GM23338 (cell line): ENCODE results near the gene EXD3. TPM values are rescaled to one million over a fixed set of nuclear protein-coding genes. Genes with fewer than 3 reads are reported as not detected.

ENCODE experiments used
- ATAC-seq: fragments of 200-7000 bp; cut with Tn5 transposase; 3 replicates; pipeline ENCODE4 v1.9.1; 2020
- DNase-seq: peaks from one replicate; pipeline ENCODE4 v3.0.0-alpha.2; 2015; ENCODE audit warnings: low spot score
- H2AFZ ChIP-seq: fragments of 200-600 bp; sonication (generic); 2 replicates; pipeline ENCODE4 v1.8.0; 2016; ENCODE audit warnings: antibody characterized with exemption, mild to moderate bottlenecking, moderate library complexity
- H3F3A ChIP-seq: fragments of 200-600 bp; sonication (generic); replicated peaks from 2 replicates; pipeline ENCODE4 v1.8.0; 2017; ENCODE audit warnings: antibody characterized with exemption, mixed run types, low read depth
- H3K27ac ChIP-seq: fragments of 200-600 bp; sonication (generic); 2 replicates; pipeline ENCODE4 v1.6.1; 2016; ENCODE audit warnings: low read depth
- H3K27me3 ChIP-seq: fragments of 200-600 bp; sonication (generic); 2 replicates; pipeline ENCODE4 v1.8.0; 2016; ENCODE audit warnings: mild to moderate bottlenecking, mixed run types, moderate library complexity; ENCODE audit not compliant: insufficient read depth
- H3K36me3 ChIP-seq: fragments of 200-600 bp; sonication (generic); 2 replicates; pipeline ENCODE4 v1.8.0; 2016; ENCODE audit warnings: mild to moderate bottlenecking; ENCODE audit not compliant: insufficient read depth
- H3K4me1 ChIP-seq: fragments of 200-600 bp; sonication (generic); 2 replicates; pipeline ENCODE4 v1.8.0; 2016; ENCODE audit warnings: mild to moderate bottlenecking, moderate library complexity; ENCODE audit not compliant: insufficient read depth
- H3K4me2 ChIP-seq: fragments of 200-600 bp; sonication (generic); 2 replicates; pipeline ENCODE4 v1.7.1; 2017; ENCODE audit warnings: mixed run types
- H3K4me3 ChIP-seq: fragments of 200-600 bp; sonication (generic); 2 replicates; pipeline ENCODE4 v1.6.1; 2016; ENCODE audit warnings: mixed run types
- H3K79me2 ChIP-seq: fragments of 200-600 bp; sonication (generic); replicated peaks from 2 replicates; pipeline ENCODE4 v1.8.0; 2017; ENCODE audit warnings: mild to moderate bottlenecking; ENCODE audit not compliant: insufficient read depth
- H3K9me2 ChIP-seq: fragments of 200-600 bp; sonication (generic); 2 replicates; pipeline ENCODE4 v1.8.0; 2017; ENCODE audit not compliant: insufficient read depth
- H4K20me1 ChIP-seq: fragments of 200-600 bp; sonication (generic); replicated peaks from 2 replicates; pipeline ENCODE4 v1.8.0; 2017; ENCODE audit warnings: mild to moderate bottlenecking; ENCODE audit not compliant: insufficient read depth
- H3K27ac Mint-ChIP-seq: 2 replicates; pipeline ENCODE4 v1.8.0; 2020; ENCODE audit warnings: inconsistent platforms, mild to moderate bottlenecking, moderate library complexity, mixed read lengths
- H3K27me3 Mint-ChIP-seq: 3 replicates; pipeline ENCODE4 v1.8.0; 2022; ENCODE audit warnings: low read depth, mild to moderate bottlenecking, moderate library complexity, mixed read lengths, inconsistent platforms; ENCODE audit not compliant: insufficient read depth, poor library complexity
- H3K36me3 Mint-ChIP-seq: 3 replicates; pipeline ENCODE4 v1.8.0; 2021; ENCODE audit warnings: low read depth, mild to moderate bottlenecking, inconsistent platforms, moderate library complexity, mixed read lengths
- H3K4me1 Mint-ChIP-seq: 3 replicates; pipeline ENCODE4 v1.8.0; 2020; ENCODE audit warnings: mild to moderate bottlenecking, inconsistent platforms, mixed read lengths
- H3K4me3 Mint-ChIP-seq: 3 replicates; pipeline ENCODE4 v1.8.0; 2021; ENCODE audit warnings: moderate library complexity, mild to moderate bottlenecking, inconsistent platforms, mixed read lengths
- H3K9me3 Mint-ChIP-seq: 3 replicates; pipeline ENCODE4 v1.8.0; 2020; ENCODE audit warnings: moderate library complexity, mild to moderate bottlenecking, inconsistent platforms, mixed read lengths
- EZH2 ChIP-seq: fragments of 200-600 bp; sonication (generic); IDR thresholded peaks from one replicate; pipeline ENCODE4 v1.8.0; 2017; ENCODE audit warnings: antibody characterized with exemption, mild to moderate bottlenecking, low read depth; ENCODE audit not compliant: unreplicated experiment
- EZH2phosphoT487 ChIP-seq: fragments of 200-600 bp; sonication (generic); IDR thresholded peaks from one replicate; pipeline ENCODE4 v1.8.1; 2018; ENCODE audit warnings: antibody characterized with exemption; ENCODE audit not compliant: unreplicated experiment
- JUNB ChIP-seq: IDR thresholded peaks from one replicate; pipeline ENCODE4 v1.6.1; 2016; ENCODE audit warnings: antibody characterized with exemption; ENCODE audit not compliant: unreplicated experiment
- NANOG ChIP-seq: IDR thresholded peaks from 2 replicates; pipeline ENCODE4 v1.6.1; 2016; ENCODE audit warnings: antibody characterized with exemption, borderline replicate concordance
- POLR2AphosphoS5 ChIP-seq: IDR thresholded peaks from 2 replicates; pipeline ENCODE4 v1.6.1; 2016; ENCODE audit warnings: antibody characterized with exemption, low read depth
- STAT1 ChIP-seq: IDR thresholded peaks from one replicate; pipeline ENCODE4 v1.6.1; 2016; ENCODE audit warnings: antibody characterized with exemption; ENCODE audit not compliant: unreplicated experiment
- ZNF114 ChIP-seq: fragments of 250-450 bp; sonication (Bioruptor Pico); IDR thresholded peaks from 2 replicates; pipeline ENCODE4 v1.5.0; 2020; ENCODE audit warnings: mild to moderate bottlenecking, moderate library complexity
- polyA plus RNA-seq: library from polyadenylated mRNA; unstranded; fragments of >200 nt; fragmentation: Nextera tagmentation; extraction: Ambion mirVana; gene quantifications from 2 replicates; pipeline ENCODE4 v1.2.1, GENCODE V29; 2016
- total RNA-seq: library from RNA; depleted of rRNA; stranded (reverse); fragments of >200 nt; shearing (Covaris generic); gene quantifications from 2 replicates; pipeline ENCODE4 v1.2.3, GENCODE V29; 2014
- TF ChIP-seq, protein P1 (sequence below): IDR thresholded peaks from one replicate; pipeline ENCODE4 v1.6.1; 2018; ENCODE audit warnings: antibody characterized with exemption; ENCODE audit not compliant: unreplicated experiment

EXD3 gene
- total and polyA plus RNA-seq, 2 experiments from 2014 or later: 3.6 to 9.7 TPM

- Mint-ChIP-seq H3K4me1 (no peaks in the 10 kb centered on the region; the same call in 2 of the 3 replicates), H3K27ac (no peak overlapping the region; the same call in 1 of the 2 replicates), H3K4me3 (no peak overlapping the region), H3K27me3 (peaks cover 2% of the 10 kb centered on the region), H3K36me3 (peaks cover 28% of the 10 kb centered on the region), H3K9me3 (peaks cover 32% of the 10 kb centered on the region)
- TF ChIP-seq POLR2AphosphoS5 (no peak), ZNF114 (CRISPR knock-in tag) (no peak), NANOG (no peak), JUNB (no peak), EZH2phosphoT487 (no peak), STAT1 (no peak), EZH2 (no peak)
- Histone ChIP-seq H3K4me1 (no peaks in the 10 kb centered on the region), H3K4me2 (no peak overlapping the region), H3F3A (no peaks in the 10 kb centered on the region), H4K20me1 (no peaks in the 10 kb centered on the region), H3K4me3 (no peak overlapping the region), H3K27ac (no peak overlapping the region), H3K79me2 (no peaks in the 10 kb centered on the region), H2AFZ (no peak overlapping the region), H3K27me3 (no peaks in the 10 kb centered on the region), H3K9me2 (no peaks in the 10 kb centered on the region), H3K36me3 (no peaks in the 10 kb centered on the region)
- DNase-seq: no peak
- ATAC-seq: no peak
These were observed 26.2 kb downstream of the EXD3 start for GRCh38 chr9:137396634-137397367.

DNA sequence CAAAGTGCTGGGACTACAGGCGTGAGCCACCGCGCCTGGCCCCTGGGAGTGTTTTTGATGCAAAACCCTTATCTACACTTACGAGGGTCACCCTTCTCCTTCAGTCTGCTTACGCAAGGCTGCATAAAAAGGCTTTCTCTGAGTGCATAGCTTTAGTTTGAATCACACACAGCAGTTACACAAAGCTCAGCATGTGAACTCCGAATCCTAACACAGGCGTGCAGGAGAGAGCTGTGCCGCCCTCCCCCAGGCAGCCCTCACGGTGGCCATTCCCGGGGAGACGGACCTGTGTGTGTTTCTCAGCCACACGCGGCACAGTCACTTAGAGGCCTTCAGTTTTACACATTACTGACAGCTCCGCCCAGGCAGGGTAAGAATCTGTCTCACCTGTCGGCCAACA is 26.7 kb downstream of the EXD3 start:
- no peak overlapping the region for H3K4me3 Mint-ChIP-seq
- ATAC-seq (no peak), DNase-seq (no peak)
- H3K4me1 ChIP-seq: no peaks in the 10 kb centered on the region
- H3K27me3 Mint-ChIP-seq: peaks cover 4% of the 10 kb centered on the region
- H4K20me1 ChIP-seq: no peaks in the 10 kb centered on the region
- H3K4me3 ChIP-seq: no peak overlapping the region
- H3K27ac Mint-ChIP-seq: no peak overlapping the region
- H2AFZ ChIP-seq: no peak overlapping the region
- no peaks in the 10 kb centered on the region for H3K79me2 ChIP-seq
- H3K27me3 ChIP-seq: no peaks in the 10 kb centered on the region
- H3K36me3 ChIP-seq: no peaks in the 10 kb centered on the region
- no peaks in the 10 kb centered on the region; the same call in 2 of the 3 replicates for H3K4me1 Mint-ChIP-seq
- peaks cover 22% of the 10 kb centered on the region for H3K36me3 Mint-ChIP-seq
- H3K9me2 ChIP-seq: no peaks in the 10 kb centered on the region
- H3K4me2 ChIP-seq: no peak overlapping the region
- no peak overlapping the region for H3K27ac ChIP-seq
- TF ChIP-seq ZNF114 (CRISPR knock-in tag) (no peak), NANOG (no peak), EZH2phosphoT487 (no peak), JUNB (no peak), STAT1 (no peak)
- TF ChIP-seq, protein P1, sequence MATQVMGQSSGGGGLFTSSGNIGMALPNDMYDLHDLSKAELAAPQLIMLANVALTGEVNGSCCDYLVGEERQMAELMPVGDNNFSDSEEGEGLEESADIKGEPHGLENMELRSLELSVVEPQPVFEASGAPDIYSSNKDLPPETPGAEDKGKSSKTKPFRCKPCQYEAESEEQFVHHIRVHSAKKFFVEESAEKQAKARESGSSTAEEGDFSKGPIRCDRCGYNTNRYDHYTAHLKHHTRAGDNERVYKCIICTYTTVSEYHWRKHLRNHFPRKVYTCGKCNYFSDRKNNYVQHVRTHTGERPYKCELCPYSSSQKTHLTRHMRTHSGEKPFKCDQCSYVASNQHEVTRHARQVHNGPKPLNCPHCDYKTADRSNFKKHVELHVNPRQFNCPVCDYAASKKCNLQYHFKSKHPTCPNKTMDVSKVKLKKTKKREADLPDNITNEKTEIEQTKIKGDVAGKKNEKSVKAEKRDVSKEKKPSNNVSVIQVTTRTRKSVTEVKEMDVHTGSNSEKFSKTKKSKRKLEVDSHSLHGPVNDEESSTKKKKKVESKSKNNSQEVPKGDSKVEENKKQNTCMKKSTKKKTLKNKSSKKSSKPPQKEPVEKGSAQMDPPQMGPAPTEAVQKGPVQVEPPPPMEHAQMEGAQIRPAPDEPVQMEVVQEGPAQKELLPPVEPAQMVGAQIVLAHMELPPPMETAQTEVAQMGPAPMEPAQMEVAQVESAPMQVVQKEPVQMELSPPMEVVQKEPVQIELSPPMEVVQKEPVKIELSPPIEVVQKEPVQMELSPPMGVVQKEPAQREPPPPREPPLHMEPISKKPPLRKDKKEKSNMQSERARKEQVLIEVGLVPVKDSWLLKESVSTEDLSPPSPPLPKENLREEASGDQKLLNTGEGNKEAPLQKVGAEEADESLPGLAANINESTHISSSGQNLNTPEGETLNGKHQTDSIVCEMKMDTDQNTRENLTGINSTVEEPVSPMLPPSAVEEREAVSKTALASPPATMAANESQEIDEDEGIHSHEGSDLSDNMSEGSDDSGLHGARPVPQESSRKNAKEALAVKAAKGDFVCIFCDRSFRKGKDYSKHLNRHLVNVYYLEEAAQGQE: no peak
- no peaks in the 10 kb centered on the region for H3F3A ChIP-seq
- H3K9me3 Mint-ChIP-seq: peaks cover 26% of the 10 kb centered on the region
